ENCODE measurements around the gene DCLK1.

DNA sequence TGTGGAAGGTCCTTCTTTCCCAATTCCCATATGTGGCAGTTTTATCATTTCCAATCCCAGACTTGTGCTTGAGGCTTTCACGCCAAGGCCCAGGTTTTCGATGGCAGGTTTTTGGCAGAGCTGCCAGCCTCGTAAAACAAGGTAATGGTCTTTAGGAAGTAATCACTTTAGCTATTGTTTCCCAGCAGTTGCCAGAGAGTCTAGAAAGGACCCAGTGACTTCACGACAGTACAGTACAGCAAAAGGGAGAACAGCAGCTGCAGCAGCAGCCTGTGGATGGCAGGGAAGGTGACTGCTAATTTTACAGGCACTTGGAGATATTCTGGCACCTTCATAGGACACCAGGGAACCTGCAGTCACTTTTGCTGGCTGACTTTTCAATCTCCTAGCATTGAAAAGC is 363.1 kb downstream of the DCLK1 start:
- no peak for TF ChIP-seq EZH2 (IDR thresholded peaks at IDR 0.05; ENCODE audit: insufficient read depth, poor library complexity, severe bottlenecking)
- no peak for TF ChIP-seq EZH2phosphoT487 (IDR thresholded peaks at IDR 0.05; ENCODE audit: insufficient read depth, low read depth)
